ENCODE results near the gene UBXN7.

DNA sequence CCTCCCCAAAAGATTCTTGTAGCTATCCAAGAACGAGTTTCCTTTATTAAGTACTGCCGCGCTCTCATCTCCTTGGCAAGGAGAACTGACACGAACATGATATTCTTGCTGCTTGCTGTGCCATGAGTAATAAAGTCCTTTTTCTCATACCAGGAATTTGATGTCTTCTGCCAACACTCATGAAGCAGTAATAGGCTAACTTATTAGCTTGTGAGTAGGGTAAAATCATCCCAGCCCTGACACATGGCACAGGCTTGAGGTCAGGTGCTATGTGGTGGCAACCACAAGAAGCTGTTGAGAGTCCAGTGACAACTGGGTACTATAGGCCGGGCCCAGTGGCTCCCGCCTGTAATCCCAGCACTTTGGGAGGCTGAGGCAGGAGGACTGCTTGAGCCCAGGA, 22.7 kb upstream of the UBXN7 start:
- TF ChIP-seq, protein P1, sequence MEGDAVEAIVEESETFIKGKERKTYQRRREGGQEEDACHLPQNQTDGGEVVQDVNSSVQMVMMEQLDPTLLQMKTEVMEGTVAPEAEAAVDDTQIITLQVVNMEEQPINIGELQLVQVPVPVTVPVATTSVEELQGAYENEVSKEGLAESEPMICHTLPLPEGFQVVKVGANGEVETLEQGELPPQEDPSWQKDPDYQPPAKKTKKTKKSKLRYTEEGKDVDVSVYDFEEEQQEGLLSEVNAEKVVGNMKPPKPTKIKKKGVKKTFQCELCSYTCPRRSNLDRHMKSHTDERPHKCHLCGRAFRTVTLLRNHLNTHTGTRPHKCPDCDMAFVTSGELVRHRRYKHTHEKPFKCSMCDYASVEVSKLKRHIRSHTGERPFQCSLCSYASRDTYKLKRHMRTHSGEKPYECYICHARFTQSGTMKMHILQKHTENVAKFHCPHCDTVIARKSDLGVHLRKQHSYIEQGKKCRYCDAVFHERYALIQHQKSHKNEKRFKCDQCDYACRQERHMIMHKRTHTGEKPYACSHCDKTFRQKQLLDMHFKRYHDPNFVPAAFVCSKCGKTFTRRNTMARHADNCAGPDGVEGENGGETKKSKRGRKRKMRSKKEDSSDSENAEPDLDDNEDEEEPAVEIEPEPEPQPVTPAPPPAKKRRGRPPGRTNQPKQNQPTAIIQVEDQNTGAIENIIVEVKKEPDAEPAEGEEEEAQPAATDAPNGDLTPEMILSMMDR (IDR thresholded peaks at IDR 0.05): no peak
- no peak for TF ChIP-seq POLR2A (IDR thresholded peaks at IDR 0.05)
